HG03135 (cell line): ENCODE measurements around the gene GAB2.
A peak's percentile ranks its signal among the peaks of the same experiment; 100 is the strongest.
"Not testable (repeated sequence)": the region's sequence is repeated elsewhere in the genome, so short reads cannot be mapped to it uniquely, and the experiment has no call there.

Experiments used
- ATAC-seq: cut with Tn5 transposase; IDR thresholded peaks from one replicate; pipeline ENCODE4 v1.9.1; 2021; ENCODE audit warnings: mild to moderate bottlenecking, moderate library complexity; ENCODE audit not compliant: unreplicated experiment

Gene GAB2

DNA sequence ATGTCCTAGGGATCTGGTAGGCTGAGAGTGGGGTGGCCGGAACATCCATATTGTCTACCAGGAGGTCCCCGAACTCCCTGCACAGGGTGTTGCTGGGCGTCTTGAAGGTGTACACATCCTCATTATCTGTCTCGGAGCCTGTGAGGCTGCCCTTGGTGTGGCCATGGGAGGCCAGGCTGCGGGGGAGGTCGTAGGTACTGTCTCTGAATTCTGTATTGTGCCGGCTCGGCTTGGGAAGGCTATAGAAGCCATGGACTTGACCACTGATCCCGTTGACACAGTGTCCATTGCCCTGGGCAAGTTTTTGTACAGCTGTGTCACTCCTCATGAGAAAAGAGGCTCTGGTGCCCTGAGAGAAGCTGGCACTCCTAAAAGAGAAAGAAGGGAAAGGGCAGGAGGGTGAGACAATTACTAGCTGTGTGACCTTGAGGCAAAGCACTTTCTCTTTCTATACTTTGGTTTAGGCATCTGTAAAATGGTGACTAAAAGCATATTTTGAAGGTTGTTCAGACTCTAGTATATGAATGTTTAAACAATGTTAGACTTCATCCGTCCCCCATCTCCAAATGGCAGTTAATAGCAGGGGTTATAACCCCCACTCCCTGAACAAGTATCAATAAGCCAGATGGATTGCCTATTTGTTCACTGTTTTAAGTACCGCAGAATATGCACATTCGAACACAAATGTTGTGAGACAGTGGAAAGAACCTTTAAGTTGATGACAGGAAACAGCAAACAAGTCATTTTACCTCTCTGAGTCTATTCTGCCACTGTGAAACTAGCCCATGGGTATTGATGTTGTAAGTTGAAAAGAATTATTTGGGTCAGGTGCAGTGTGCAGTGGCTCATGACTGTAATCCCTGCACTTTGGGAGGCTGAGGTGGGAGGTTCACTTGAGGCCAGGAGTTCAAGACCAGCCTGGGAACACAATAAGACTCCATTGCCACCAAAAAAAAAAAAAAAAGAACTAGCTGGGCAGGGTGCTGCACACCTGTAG is 190.6 kb downstream of the GAB2 start:
- no peak for ATAC-seq

DNA sequence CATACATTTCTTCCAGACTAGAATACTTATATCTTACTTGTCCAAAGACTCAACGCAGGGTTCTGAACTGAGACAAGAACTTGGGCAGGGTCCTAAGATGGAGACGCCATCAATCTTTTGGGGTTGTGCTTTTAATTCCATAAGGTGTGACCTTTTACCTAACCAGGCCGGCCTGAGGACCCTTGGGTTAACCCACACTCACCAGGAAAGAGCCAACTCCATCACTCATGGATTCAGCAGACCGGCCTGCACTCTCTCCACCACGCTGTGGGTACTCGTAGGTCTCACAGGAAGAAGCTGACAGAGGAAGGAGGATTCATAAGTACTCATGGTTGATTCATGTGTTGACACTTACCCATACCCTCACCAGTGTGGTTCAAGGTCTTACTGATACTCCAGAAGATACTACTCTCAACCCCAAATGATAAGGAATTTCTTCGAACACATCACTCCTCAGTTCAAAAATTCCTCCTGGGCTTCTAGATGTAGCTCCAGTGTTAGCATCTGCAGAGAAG is 192.7 kb downstream of the GAB2 start:
- ATAC-seq = no peak

DNA sequence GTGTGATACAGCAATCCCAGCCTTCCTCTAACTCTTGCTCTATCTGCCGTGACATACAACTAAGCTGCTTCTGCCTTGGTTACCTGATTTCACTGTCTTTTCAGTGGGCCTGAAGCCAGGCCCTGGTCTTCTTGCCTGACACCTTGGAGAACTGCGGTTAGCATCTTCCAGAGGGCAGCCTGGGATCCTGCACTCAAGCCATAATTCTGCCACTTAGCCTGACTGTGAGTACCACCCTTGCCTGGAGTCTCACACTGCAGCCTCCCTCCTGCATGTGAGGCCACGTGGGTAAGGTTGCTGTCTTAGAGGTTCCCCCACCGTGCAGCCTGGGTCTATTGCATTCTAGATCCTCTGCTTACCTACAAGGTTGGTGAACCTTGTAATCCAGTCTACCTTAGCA is 193.1 kb downstream of the GAB2 start:
- ATAC-seq = no peak

DNA sequence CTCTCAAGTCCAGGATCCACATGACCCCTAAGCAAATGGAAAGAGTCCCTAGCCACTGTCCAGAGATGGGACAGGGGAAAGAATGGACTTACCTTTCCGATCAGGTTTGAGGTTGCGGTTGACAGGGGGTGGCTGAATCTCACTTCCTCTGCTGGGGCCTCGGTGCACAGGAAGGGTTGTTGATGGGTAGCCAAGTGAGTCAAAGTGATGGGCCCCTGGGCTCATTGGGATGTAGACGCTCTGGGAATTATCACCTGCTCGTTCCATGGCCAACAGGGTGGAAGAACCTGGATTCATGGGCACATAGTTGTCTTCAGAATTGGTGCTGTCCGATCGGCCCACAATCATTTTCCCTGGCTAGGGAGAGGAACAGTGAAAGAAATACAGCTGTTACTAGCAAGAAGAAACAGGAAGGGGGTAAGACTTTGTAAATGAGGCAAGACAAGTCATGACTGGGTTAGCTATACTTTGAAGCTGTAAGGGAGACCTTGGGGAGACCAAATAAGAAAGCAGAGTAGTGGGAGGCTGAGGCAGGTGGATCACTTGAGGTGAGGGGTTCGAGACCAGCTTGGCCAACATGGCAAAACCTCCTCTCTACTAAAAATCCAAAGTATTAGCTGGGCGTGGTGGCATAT is 194.2 kb downstream of the GAB2 start:
- peak; percentile 82 for ATAC-seq

DNA sequence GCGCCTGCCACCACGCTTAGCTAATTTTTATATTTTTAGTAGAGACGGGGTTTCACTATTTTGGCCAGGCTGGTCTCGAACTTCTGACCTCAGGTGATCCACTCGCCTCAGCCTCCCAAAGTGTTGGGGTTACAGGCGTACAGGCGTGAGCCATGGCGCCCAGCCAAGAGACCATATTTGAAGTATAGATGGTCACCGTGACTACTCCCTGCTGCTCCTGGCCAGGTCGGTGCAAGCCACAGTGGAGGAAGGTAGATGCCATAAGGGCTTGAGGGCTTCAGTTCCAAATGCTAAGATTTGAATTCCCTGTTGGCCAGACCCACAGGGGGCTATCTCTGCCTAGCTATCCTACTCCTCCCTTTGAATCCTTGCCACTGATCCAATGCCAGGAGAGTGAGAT is 194.9 kb downstream of the GAB2 start:
- ATAC-seq = not testable (repeated sequence)

DNA sequence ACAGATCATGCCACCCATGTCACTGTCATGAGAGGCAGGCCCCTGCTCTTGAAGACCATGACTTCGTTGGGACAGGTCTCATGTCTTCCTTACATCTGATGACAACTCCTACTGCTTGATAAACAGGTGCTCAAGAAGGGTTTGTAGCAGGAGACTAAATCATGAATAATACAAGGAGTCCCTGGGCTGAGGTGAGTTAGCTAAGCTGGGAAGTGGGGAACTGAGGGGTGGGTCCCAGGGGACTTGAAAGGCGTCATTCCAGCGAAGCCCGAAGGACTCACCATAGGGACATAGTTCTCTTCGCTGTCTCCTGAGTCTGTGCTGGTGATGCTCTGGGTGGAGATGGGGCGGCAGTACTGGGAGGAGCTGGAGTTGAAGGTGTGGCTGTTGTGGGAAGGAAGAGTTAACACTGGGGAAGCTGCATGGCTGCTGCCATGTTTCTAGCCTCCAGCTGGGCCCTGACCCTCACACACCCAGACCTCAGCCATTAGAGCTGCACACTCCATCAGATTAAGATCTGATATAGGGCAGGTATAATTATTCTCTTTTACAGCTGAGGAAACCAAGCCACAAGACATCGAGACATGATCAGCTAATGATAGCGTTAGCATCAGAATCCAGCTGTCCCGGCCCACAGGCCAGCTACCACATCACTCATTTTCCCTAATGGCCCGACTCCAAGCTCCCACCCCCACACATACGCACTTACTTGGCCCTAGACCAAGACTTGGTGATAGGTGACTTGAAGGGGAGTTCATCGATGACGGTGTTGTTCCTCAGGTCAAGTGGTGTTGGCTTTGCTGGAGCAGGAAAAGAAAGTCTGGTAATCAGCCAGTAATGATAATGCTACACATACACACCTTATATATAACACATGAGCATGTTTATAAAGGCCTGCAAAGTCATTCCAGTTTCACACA is 196.0 kb downstream of the GAB2 start:
- no peak for ATAC-seq

DNA sequence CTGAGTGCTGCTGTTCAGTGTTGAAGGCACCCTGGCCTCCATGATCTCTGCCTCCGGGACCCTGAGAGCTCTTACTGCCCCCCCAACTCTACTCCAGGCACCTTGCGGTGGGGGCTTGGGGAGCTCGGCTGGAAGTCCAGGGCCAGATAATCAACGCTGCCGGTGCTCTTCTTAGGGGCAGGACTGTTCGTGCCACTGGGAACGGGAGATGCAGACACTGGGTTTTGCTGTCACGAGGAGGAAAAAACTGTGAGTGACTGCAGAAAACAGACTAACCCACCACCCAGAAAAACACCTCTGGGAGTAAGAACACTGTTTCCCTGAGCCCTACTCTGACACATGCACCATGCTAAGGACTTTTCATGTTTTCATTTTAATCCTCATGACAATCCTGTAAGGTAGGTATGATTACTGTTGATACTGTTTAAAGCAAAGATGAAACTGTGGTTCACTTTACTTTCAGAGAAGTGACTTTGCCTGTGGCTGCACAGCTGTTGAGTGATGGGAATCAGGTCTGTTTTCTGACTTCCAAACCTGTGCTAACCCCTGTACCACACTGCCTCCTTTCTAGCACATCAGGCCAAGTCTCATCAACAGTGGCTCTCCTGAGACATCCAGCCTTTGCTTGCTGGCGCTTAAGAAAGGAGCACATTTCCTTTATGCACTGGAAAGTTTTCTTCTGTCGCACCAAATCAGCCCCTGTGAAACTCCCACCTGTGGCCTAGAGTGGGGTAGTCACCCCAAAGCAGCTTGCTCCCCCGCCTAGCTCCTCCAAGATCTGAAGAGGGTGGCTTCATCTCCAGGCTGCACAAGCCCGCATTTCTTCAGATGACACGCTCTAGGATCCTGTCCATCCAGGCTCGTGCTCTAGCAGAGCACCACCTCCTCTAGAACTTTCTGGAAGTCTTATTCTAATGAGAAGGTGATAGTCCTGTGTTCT is 197.1 kb downstream of the GAB2 start:
- ATAC-seq = no peak

DNA sequence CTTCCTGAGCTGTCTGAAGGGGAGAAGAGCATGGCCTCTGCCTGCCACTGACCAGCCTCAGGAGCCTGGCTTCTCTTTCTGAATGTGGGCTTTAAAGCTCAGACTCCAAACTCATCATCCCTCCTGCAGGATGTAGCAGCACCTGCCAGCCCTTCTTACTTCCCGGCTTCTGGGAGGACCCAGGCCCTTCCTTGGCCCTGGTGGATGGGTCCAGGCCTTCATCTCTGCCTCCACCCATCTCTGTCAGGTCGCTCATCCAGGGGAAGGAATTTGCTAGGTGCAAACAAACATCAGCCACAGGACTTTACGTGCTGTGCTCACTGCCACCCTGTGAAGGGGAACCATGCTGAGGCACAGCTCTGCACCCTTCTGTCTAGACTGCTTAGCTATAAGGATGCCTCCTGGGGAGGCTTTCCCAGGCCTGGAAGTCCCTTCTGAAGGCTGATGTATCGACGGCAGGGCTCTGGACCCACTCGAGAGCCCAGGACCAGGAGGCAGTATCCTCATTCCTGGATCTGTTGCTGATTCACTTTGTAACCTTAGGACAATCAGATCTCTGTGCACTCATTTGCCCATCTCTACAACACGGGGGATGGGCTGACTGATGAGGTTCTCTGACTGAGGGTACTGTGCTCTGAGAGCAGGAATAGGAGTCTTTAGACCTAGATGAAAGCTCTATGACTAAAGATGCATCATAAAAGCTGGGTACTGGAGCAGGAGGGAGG is 198.0 kb downstream of the GAB2 start:
- no peak for ATAC-seq

DNA sequence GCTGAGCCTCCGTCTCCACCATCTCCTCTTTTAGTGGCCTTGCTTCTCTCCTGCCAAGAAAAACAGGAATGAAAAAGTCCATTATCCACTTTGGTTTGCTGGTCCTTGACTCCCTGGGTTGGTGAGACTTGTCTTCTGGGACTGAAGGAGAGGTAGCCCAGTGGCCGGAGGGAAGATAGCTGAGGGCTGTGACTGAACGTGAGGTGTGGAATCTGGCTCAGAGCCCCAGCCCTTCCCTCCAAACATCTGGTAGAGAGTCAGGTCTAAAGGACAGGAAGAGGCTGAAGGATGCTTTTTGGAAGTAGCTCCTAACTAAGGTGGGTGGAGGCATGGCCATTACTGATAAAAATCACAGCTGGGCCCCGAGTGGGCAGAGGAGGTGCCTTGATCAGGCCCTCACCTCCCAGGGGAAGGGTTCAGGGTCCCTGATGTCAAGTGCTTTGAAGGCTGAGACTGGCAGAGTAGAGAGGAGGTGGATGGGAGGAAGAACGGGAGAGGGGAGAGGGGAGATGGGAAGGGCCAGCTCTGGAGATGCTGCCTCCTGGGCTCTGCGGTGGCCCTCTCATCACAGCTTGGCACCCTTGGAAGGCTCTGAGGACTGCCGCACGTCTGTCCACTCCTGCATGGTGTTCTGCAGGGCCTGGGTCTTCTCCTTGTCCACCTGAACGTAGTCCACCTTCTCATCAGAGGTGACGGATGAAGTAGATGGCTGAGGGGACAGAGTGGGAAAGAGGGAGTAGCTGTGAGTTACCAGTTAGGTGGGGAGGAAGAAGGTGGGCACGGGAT is 198.7 kb downstream of the GAB2 start:
- ATAC-seq = no peak

DNA sequence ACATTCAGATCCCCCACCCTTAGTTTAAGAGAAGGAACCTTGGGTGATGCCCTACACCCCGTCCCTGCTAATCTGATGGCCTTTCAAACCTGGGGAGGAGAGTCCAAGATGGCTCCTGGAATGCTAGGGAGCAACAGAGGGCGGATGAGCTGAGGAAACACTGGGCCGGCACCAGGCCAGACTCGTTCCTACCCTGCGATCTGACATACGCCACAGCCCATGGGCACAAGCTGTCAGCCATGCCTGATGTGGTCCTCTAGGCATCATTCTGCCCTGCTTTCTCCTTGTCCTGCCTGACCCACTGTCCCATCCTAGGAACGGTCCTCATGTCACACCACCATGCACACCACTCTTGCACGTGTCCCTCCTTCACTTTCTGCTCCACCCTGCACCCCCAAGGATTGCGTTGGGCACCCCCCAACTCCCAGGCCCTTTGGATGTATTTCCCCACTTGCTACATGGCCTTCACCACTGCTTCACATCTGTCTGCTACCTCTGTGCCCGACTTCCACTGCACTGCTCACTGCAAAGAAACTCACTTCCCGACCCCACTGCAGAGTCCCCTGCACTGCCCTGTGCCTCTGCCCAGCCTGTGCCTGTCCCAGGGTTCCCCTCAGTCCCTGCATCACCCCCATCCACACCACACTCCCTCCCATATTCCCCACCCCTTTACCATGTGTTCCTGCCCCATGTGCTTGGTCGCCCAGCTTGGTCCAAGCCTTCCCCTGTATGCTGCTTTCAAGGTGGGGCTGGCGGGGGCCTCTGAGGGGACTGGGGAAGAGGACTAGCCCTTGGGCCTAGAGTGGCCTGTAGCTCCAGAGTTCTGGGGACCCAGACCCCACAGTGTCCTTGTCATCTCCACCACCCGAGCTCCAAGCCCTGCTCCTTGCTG is 199.7 kb downstream of the GAB2 start:
- no peak for ATAC-seq

DNA sequence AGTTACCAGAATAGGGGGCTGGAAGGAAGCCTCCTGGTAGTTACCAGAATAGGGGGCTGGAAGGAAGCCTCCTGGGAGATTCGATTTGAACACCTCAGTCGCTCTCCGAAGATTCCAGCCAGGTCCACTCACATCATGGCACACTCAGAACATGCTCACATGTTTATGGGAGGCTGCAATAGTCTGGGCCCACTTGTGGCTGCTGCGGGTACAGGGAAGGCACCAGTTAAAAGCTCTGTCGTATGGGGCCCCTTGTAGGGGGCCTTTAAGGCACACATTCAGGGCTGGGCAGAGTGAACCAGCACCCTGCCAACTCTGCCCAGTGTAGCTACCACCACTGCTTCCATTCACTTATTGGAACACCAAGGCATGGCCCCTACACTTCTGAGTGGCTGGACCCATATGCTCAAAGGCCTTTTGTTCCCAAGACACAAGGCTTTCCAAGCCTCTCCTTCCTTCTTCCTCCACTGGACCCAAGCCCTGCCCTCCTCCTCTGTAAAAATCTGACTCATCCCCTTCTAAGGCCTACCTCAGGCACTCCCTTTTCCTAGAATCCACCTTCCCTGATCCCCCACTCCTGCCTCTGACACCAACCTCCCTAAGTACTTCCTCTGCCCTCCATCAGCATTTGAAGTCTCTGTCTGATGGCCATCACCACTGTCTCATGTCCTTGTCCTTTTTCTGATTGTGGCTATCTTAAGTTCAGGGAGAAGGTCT is 200.9 kb downstream of the GAB2 start:
- ATAC-seq = no peak

DNA sequence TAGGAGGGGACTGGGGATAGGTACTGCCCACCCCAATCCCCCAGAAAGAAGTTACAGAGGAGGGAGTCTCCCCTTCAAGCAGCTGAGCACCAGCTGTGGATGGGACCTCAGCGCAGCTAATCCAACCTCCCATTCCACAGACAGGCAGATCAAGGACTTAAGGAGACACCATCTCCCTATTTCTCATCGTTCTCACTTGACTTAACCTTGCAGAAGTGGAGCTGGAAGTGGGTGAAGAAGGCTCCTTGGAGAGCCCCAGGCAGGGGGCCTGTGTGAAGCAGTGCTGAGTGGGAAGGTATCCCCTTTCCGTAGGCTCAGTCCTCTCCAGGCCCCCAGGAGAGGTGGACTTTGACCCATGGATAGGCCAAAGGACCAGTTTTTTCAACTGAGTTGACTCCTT is 201.6 kb downstream of the GAB2 start:
- no peak for ATAC-seq

DNA sequence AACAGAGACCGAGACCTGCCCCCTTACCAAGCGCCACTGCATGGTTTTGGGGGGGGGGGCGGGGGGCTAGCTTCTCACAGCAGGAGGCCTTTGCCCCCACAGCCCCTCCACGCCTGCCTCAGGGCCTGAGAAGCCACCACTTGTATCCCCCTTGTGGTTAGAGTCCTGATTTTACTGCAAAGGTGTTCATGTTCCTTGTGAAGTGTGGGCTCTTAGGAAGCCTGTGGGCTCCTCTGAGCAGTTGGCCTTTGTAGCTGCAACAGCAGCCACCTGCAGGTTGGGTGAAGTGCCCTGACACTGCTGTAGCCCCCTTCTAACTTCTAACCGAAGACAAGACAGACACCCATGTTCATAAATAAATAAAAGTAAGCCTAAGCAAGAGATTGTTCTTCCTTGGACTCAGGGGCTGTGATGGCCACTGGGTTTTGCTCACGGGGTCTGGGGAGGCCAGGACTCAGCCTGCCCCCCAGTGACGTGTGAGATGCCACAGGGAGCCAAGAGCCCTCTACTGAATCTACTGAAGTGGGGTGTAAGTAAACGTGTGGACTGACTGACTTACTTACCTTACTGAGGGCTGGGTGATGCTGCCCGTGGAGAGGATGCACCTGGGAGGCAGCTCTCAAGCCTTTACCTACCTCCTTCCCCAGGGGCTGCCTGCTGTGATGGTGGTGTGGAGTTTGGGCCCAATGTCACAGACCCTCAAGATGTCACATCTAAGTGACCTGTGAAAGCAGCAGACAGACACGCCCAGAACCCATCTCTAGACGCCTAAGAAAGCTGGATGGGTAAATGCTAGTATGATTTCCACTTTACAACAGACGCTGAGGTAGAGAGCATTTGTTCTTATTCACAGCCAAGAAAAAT is 203.1 kb downstream of the GAB2 start:
- ATAC-seq = no peak

DNA sequence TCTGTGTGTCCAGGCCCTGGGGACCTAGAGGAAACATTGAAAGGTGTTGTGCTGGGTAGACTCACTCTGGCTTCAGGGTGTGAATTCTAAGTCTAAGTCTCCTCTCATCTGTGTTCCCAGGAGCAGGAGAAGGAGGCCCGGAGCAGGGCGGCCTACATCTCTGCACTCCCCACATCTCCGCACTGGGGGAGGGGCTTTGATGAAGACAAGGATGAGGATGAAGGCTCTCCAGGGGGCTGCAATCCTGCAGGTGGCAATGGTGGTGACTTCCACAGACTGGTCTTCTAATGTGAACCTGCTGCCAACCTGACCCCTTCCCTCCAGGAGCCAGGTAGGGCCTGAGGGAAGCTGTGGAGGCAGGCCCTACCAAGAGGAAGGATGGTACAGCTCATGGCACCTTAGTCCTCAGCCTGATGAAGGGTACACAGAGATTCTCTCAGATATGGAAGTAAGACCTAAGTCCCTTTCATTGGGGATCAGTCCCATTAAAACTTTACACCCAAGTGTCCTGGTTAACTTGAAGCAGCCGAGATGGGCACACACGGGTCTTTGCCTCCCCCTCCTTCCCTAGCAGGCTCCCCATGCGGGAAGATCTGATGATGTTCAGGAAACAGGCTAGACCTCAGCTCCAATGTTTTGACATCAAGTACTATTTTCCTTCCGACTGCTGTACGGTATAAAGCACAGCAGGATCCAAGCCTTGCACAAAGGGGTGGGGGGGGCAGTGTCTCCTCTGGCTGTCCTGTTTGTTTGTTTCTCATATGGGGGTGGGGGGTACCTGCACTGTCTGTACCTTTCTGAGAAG is 203.9 kb downstream of the GAB2 start:
- ATAC-seq = no peak
